AG04449 (cell line): ENCODE results near the gene TXNDC11.

ENCODE experiments used
- CTCF ChIA-PET: fragments of 350-600 bp; formaldehyde crosslinking; extraction: SDS; loops from one replicate; lab custom pipeline; 2021; ENCODE audit warnings: antibody characterized with exemption; lab: Yijun Ruan, JAX
- POLR2A ChIA-PET: fragments of 400-600, 350-600 bp; formaldehyde crosslinking; extraction: SDS; loops from one replicate; lab custom pipeline; 2020; ENCODE audit warnings: antibody characterized with exemption, inconsistent platforms; lab: Yijun Ruan, JAX
- DNase-seq: peaks from one replicate; pipeline ENCODE4 v3.0.0-alpha.2; 2010; ENCODE audit warnings: low read depth, low spot score
- H3K4me3 ChIP-seq: 2 replicates; pipeline ENCODE4 v1.5.1; 2011; ENCODE audit warnings: low read depth, mild to moderate bottlenecking, control low read depth, low read length
- CTCF ChIP-seq: IDR thresholded peaks from one replicate; pipeline ENCODE4 v1.5.1; 2011; ENCODE audit warnings: mild to moderate bottlenecking, moderate library complexity, low read length, control low read depth, inconsistent platforms; ENCODE audit not compliant: insufficient read depth; ENCODE audit errors: missing control alignments

Gene TXNDC11

DNA sequence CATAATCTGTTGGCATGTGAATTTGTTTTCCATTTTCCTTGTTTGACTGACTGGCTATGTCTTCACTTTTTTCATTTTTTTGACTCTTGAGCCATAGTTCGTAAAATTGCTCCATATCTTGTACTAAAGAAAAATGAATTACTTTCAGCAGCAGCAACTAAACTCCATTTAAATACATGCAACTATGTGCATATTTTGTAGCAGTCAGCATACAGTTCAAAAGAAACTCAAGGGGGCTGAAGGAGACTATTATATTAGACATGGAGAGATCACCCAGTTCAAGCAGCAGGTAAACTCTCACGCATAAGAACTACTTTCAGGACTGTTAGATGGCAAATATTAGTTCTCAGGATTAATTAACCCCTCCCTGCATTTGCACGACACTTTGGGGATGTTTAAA lies 13.6 kb upstream of the TXNDC11 start:
- no peak for TF ChIP-seq CTCF
- CTCF ChIA-PET: no interaction called here
- POLR2A ChIA-PET: no interaction called here
- H3K4me3 ChIP-seq: no peak overlapping the region
- no peak for DNase-seq

- no peak for TF ChIP-seq CTCF
- CTCF ChIA-PET: interaction anchor here (1.0 to 1.4 kb wide), 2 partner anchors 21 to 42 kb away, joined by 3 read pairs; no protein-coding TSS in a partner anchor
- POLR2A ChIA-PET: no interaction called here
- H3K4me3 ChIP-seq: no peak overlapping the region
- no peak for DNase-seq
Measured at GRCh38 chr16:11755022-11755760, 12.5 kb upstream of the TXNDC11 start.

- TF ChIP-seq CTCF: no peak
- no peak for DNase-seq
- no peak overlapping the region for H3K4me3 ChIP-seq
- ChIA-PET POLR2A (no interaction called here), CTCF (no interaction called here)
Measured at GRCh38 chr16:11752856-11753255, 10.2 kb upstream of the TXNDC11 start.

DNA sequence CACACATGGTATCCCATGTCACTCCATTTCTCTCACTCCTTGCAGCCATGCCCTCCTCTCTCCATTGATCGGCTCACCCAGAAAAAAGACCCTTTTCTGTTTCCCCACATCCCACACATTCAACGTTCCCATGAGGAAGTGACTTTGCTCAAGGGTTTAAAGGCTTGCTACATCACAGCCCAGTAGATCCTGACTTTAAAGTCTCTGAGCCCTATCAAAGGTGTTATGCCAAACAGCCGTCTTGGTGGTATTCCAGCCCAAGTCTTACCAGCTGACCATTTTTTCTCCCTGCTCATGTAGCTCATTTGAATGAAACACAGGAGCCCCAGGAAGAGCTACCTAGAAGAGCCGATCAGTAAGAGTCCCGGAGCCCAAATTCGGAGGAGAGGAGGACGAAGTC lies 7.4 kb upstream of the TXNDC11 start:
- no peak for DNase-seq
- H3K4me3 ChIP-seq: no peak overlapping the region
- TF ChIP-seq CTCF: no peak
- POLR2A ChIA-PET: interaction anchor here (0.7 kb wide), 1 partner anchor 318 kb away, joined by 3 read pairs; no protein-coding TSS in a partner anchor
- CTCF ChIA-PET: no interaction called here

DNA sequence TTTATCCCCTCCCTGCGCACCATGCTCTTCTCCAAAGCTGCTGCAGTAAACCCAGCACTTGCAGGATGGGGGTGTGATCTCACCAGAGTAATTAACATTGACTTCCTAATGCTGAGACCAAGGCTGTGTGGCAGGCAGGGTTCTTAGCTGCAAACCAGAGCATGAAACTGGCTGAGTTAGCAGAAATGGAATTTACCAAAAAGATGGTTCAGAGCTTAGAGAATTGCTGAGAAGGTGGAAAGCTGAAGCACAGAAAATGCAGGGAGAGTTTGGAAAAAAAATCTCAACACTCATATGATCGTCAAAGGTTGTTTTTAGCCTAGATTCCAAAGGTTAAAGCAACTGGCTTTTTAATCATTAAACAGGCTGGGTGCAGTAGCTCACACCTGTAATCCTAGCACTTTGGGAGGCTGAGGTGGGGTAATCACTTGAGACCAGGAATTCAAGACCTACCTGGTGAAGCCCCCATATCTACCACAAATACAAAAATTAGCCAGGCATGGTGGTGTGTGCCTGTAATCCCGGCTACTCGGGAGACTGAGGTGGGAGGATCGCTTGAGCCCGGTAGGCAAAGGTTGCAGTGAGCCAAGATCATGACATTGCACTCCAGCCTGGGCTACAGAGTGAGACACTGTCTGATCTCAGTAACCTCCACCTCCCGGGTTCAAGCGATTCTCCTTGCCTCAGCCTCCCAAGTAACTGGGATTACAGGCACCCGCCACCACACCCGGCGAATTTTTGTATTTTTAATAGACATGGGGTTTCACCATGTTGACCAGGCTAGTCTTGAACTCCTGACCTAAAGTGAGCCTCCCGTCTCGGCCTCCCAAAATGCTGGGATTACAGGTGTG lies 6.0 kb upstream of the TXNDC11 start:
- POLR2A ChIA-PET: interaction anchor here (0.6 to 0.9 kb wide), 2 partner anchors 47 to 49 kb away, joined by 3 read pairs; no protein-coding TSS in a partner anchor
- H3K4me3 ChIP-seq: no peak overlapping the region
- DNase-seq: no peak
- no peak for TF ChIP-seq CTCF
- CTCF ChIA-PET: interaction anchor here (0.6 to 1.3 kb wide), 2 partner anchors 200 to 320 kb away, joined by 3 read pairs; no protein-coding TSS in a partner anchor

DNA sequence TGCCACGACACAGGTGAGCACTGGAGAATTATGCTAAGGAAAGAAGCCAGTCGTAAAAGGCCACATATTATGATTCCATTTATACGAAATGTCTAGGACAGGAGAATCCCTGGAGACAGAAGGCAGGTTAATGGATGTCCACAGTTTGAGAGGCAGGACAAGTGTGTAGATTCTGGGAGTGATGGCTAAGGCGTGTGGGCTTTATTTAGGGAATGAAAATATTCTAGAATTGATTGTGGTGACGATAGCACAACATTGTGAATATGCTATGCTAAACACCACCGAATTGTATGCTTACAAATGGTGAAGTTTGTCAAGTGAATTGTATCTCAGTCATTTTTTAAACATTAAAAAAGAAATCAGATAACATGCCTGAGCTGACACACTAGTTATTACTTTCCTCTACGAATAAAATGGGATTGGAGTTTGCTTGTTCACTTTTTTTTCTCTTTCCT lies 5.3 kb upstream of the TXNDC11 start:
- DNase-seq: no peak
- ChIA-PET POLR2A (interaction anchor here (0.6 to 0.9 kb wide), 2 partner anchors 48 to 50 kb away, joined by 3 read pairs; no protein-coding TSS in a partner anchor), CTCF (interaction anchor here (0.6 to 2.0 kb wide), 3 partner anchors 49 to 320 kb away, joined by 3 to 12 read pairs (median 3); partner anchors contain the start of gene ZC3H7A)
- no peak for TF ChIP-seq CTCF
- H3K4me3 ChIP-seq: no peak overlapping the region
